HG03575 (cell line): ENCODE results near the gene CSNK1A1.

Experiments used
- ATAC-seq: cut with Tn5 transposase; IDR thresholded peaks from one replicate; pipeline ENCODE4 v1.9.1; 2021; ENCODE audit not compliant: unreplicated experiment, insufficient number of reproducible peaks, low FRiP score; ENCODE audit errors: extremely low read depth

Gene CSNK1A1

GRCh38 chr5:149576021-149576420, 24.8 kb upstream of the CSNK1A1 start:
- ATAC-seq = no peak

GRCh38 chr5:149575131-149575530, 23.9 kb upstream of the CSNK1A1 start:
- ATAC-seq = no peak

GRCh38 chr5:149572576-149573231, 21.5 kb upstream of the CSNK1A1 start:
- no peak for ATAC-seq

- no peak for ATAC-seq
Observed at GRCh38 chr5:149572170-149572569, 20.9 kb upstream of the CSNK1A1 start.

GRCh38 chr5:149567226-149567625, 16.0 kb upstream of the CSNK1A1 start:
- no peak for ATAC-seq

GRCh38 chr5:149564542-149565140, 13.4 kb upstream of the CSNK1A1 start:
- peak; percentile 65 for ATAC-seq

- ATAC-seq = no peak
Observed at GRCh38 chr5:149563466-149563865, 12.2 kb upstream of the CSNK1A1 start.

- ATAC-seq = no peak
Observed at GRCh38 chr5:149561848-149562247, 10.6 kb upstream of the CSNK1A1 start.

GRCh38 chr5:149559706-149560105, 8.5 kb upstream of the CSNK1A1 start:
- ATAC-seq = no peak

- no peak for ATAC-seq
Observed at GRCh38 chr5:149552553-149553160, 1.4 kb upstream of the CSNK1A1 start.

GRCh38 chr5:149552038-149552494, 827 bp upstream of the CSNK1A1 start:
- no peak for ATAC-seq

GRCh38 chr5:149550594-149551226, 529 bp downstream of the CSNK1A1 start:
- ATAC-seq = no peak

- no peak for ATAC-seq
Observed at GRCh38 chr5:149550268-149550583, 1.0 kb downstream of the CSNK1A1 start.

GRCh38 chr5:149549461-149550267, 1.6 kb downstream of the CSNK1A1 start:
- ATAC-seq = no peak

- no peak for ATAC-seq
Observed at GRCh38 chr5:149546974-149547373, 4.3 kb downstream of the CSNK1A1 start.

GRCh38 chr5:149545327-149545726, 5.9 kb downstream of the CSNK1A1 start:
- no peak for ATAC-seq

GRCh38 chr5:149544028-149544420, 7.2 kb downstream of the CSNK1A1 start:
- no peak for ATAC-seq

GRCh38 chr5:149543361-149544027, 7.7 kb downstream of the CSNK1A1 start:
- ATAC-seq = no peak

- ATAC-seq = no peak
Observed at GRCh38 chr5:149541893-149542292, 9.3 kb downstream of the CSNK1A1 start.
